Measurements from ENCODE around the gene MYO15B. TPM values are rescaled to one million over a fixed set of nuclear protein-coding genes. Genes with fewer than 3 reads are reported as not detected.

MYO15B gene
- total RNA-seq, 1 donor from 2014 or later, result 43.0 TPM

- Histone ChIP-seq H3K4me3 (peak overlapping the region; percentile 94), H3K9me3 (replicated peaks) (no peaks in the 10 kb centered on the region), H3K27ac (replicated peaks) (peak overlapping the region; percentile 90), H3K27me3 (ENCODE audit: low read depth) (no peaks in the 10 kb centered on the region), H3K36me3 (peaks cover 51% of the 10 kb centered on the region), H3K4me1 (peaks cover 52% of the 10 kb centered on the region)
- no peak for TF ChIP-seq CTCF (IDR thresholded peaks at IDR 0.05; ENCODE audit: borderline replicate concordance)
- DNase-seq, result no peak
- intact Hi-C loops (cut with micrococcal nuclease), result no loop called here
Observed at GRCh38 chr17:75667825-75668224, 80.2 kb downstream of the MYO15B start.

GRCh38 chr17:75668489-75668888 is 80.9 kb downstream of the MYO15B start:
- H3K9me3 ChIP-seq (replicated peaks), result no peaks in the 10 kb centered on the region
- no peak overlapping the region for H3K27ac ChIP-seq (replicated peaks)
- no peak for DNase-seq
- H3K4me1 ChIP-seq, result peaks cover 52% of the 10 kb centered on the region
- H3K4me3 ChIP-seq, result peak overlapping the region; percentile 94
- no peaks in the 10 kb centered on the region for H3K27me3 ChIP-seq (ENCODE audit: low read depth)
- TF ChIP-seq CTCF (IDR thresholded peaks at IDR 0.05; ENCODE audit: borderline replicate concordance), result no peak
- intact Hi-C loops (cut with micrococcal nuclease), result no loop called here
- peaks cover 54% of the 10 kb centered on the region for H3K36me3 ChIP-seq

GRCh38 chr17:75670868-75671267 is 83.3 kb downstream of the MYO15B start:
- intact Hi-C loops (cut with micrococcal nuclease), result no loop called here
- Histone ChIP-seq H3K4me3 (no peak overlapping the region), H3K4me1 (peaks cover 56% of the 10 kb centered on the region), H3K27me3 (ENCODE audit: low read depth) (no peaks in the 10 kb centered on the region), H3K36me3 (peaks cover 60% of the 10 kb centered on the region), H3K9me3 (replicated peaks) (no peaks in the 10 kb centered on the region), H3K27ac (replicated peaks) (no peak overlapping the region)
- no peak for TF ChIP-seq CTCF (IDR thresholded peaks at IDR 0.05; ENCODE audit: borderline replicate concordance)
- no peak for DNase-seq

GRCh38 chr17:75672011-75672410 is 84.4 kb downstream of the MYO15B start:
- no peaks in the 10 kb centered on the region for H3K9me3 ChIP-seq (replicated peaks)
- H3K27ac ChIP-seq (replicated peaks), result no peak overlapping the region
- H3K36me3 ChIP-seq, result peaks cover 60% of the 10 kb centered on the region
- no peak overlapping the region for H3K4me3 ChIP-seq
- TF ChIP-seq CTCF (IDR thresholded peaks at IDR 0.05; ENCODE audit: borderline replicate concordance), result no peak
- intact Hi-C loops (cut with micrococcal nuclease), result no loop called here
- peaks cover 45% of the 10 kb centered on the region for H3K4me1 ChIP-seq
- no peaks in the 10 kb centered on the region for H3K27me3 ChIP-seq (ENCODE audit: low read depth)
- no peak for DNase-seq

GRCh38 chr17:75673487-75673886 is 85.9 kb downstream of the MYO15B start:
- no peak overlapping the region for H3K4me3 ChIP-seq
- no peaks in the 10 kb centered on the region for H3K27me3 ChIP-seq (ENCODE audit: low read depth)
- intact Hi-C loops (cut with micrococcal nuclease), result no loop called here
- TF ChIP-seq CTCF (IDR thresholded peaks at IDR 0.05; ENCODE audit: borderline replicate concordance), result no peak
- peaks cover 33% of the 10 kb centered on the region for H3K4me1 ChIP-seq
- H3K36me3 ChIP-seq, result peaks cover 59% of the 10 kb centered on the region
- no peak overlapping the region for H3K27ac ChIP-seq (replicated peaks)
- no peak for DNase-seq
- no peaks in the 10 kb centered on the region for H3K9me3 ChIP-seq (replicated peaks)

Other genes starting within 250 kb of the MYO15B start
- gene GRB2, start 182.1 kb upstream of the MYO15B start, total RNA-seq, result 42.2 TPM
- gene TMEM94, start 131.2 kb upstream of the MYO15B start, total RNA-seq, result 38.8 TPM
- gene CASKIN2, start 72.3 kb upstream of the MYO15B start, total RNA-seq, result 34.3 TPM
- 6.8 TPM for gene TSEN54, start 71.3 kb upstream of the MYO15B start, total RNA-seq
- gene LLGL2, start 62.1 kb upstream of the MYO15B start, total RNA-seq, result 2.0 TPM
- 14.0 TPM for gene SMIM5, start 45.6 kb downstream of the MYO15B start, total RNA-seq
- gene RECQL5, start 79.4 kb downstream of the MYO15B start, total RNA-seq, result 17.3 TPM
- 47.2 TPM for gene SAP30BP, start 79.5 kb downstream of the MYO15B start, total RNA-seq
- gene ITGB4, start 133.7 kb downstream of the MYO15B start, total RNA-seq, result 10.6 TPM
- gene GALK1, start 177.4 kb downstream of the MYO15B start, total RNA-seq, result 19.1 TPM
- 14.7 TPM for gene UNK, start 197.0 kb downstream of the MYO15B start, total RNA-seq

Data from left ventricle myocardium inferior (tissue), 1 donor.